ENCODE measurements around the gene NR2E3.

GRCh38 chr15:71791975-71792374 is 18.4 kb upstream of the NR2E3 start:
- TF ChIP-seq POLR2A (IDR thresholded peaks at IDR 0.05; ENCODE audit: low read length): no peak
- TF ChIP-seq GATA1 (IDR thresholded peaks at IDR 0.05; ENCODE audit: low read depth, low read length): no peak
